HG03159 (cell line): Measurements from ENCODE around the gene CACNB4.
A peak's percentile ranks its signal among the peaks of the same experiment; 100 is the strongest.
"Not testable (repeated sequence)": the region's sequence is repeated elsewhere in the genome, so short reads cannot be mapped to it uniquely, and the experiment has no call there.

Source experiments
- ATAC-seq: cut with Tn5 transposase; IDR thresholded peaks from one replicate; pipeline ENCODE4 v1.9.1; 2021; ENCODE audit warnings: mild to moderate bottlenecking, moderate library complexity; ENCODE audit not compliant: unreplicated experiment

Gene CACNB4

DNA sequence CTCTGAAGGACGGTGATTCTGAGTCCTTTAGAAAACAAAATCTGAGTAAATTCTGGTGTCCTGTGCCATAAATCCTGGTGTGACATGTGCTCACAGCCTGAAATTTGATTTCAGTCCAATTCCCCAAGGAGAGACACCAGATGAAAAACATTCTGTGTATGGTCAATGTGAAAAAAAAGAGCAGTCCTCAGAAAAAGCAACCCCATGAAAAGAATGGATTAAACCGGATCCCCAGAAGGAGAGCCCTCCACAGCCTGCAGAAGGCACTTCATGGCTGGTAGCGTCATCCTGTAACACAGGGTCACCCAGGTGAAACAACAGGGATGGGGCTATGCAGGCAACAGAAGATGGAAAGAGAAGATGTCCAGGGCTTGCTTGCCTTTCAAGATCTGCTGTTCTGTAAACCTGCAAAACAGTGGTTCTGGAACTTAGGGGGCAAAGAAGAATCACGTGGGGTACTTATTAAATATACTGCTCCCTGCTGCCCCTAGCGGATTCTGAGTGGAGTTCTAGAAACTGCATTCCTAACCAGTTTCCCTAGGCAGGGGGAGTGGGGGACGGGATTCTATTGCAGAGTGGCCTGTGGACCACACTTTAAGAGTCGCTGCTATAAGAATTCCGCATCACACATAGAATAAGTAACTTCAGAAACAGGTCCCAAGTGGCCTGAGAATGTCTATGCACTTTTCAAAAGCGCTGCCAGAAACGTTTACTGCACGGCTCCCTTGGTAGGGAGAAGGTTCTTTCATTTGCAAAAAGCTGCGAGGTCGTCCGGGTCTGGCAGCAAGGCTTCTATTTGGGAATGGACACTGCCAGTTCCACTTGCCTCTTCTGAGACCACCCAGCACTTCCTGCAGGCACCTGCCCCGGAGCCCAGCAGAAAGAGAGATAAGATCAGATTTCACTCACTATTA lies 151.7 kb downstream of the CACNB4 start:
- peak; percentile 83 for ATAC-seq

DNA sequence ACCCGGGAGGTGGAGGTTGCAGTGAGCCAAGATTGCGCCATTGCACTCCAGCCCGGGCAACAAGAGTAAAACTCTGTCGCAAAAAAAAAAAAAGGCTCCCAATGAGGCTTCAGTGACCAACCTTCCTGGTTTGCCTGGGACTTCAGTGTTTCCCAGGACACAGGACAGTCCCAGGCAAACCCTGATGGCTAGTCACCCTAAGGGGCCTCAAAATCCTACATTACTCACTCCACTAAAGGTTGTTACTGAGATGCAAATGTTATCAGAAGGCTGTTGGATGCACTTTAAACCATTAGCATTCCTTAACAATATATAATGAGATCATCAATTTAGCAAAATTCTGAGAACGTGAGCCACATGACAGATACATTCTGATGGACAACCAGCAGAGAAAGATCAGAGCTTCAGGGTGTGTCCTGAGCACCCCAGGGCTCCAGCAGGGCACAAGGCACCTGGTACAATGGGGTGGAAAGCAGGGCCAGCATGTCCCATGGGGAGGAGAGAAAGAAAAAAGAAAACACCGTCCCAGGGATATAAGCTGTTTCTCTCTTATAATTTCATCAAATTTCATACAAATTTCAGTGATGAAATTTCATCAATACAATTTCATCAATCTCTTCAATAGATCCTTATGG lies 152.5 kb downstream of the CACNB4 start:
- ATAC-seq = no peak

DNA sequence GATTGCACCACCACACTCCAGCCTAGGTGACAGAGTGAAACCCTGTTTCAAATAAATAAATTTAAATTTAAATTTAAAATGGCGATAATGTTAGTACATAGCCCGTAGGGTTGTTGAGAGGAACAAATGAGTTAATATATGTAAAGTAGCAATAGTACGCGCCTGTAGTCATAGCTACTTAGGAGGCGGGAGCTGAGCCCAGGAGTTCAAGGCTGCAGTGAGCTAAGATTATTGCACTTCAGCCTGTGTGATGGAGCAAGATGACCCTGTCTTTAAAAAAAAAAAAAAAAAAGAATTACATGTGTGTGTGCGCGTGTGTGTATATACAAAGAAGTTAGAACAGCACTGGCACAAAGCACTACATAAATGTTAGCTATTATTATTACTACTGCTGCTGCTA lies 153.2 kb downstream of the CACNB4 start:
- ATAC-seq = no peak

DNA sequence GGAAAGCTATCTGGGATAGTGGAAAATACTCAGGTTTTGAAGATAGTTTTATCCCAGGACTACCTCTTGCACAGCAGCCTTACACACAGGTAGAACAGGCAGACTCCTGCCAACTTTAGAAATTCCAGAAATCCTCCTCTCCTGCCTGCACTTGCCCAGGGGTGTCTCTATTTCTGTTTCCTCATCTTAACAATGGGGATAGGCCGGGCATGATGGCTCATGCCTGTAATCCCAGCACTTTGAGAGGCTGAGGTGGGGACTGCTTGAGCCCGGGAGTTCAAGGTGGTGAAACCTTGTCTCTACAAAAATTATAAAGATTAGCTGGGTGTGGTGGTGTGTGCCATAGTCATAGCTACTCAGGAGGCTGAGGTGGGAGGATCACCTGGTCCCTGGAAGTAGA lies 153.7 kb downstream of the CACNB4 start:
- no peak for ATAC-seq

DNA sequence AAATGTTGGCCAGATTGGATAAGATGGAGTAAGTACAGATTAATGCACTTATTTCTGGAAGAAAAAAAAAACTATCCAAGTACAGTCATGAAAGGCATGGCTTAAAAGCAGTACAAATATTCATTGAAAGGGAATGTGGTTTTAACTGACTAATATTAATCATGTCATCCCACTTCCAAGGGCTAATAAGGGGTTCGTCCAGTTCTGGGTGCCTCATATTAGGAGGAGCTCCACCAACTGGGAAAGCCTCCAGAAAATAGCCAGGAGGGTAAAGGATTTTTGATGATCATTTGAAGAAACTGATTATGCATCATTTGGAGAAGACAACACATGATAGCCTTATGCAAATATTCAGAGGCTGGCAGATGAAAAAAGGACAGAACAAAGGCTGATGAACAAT lies 155.4 kb downstream of the CACNB4 start:
- ATAC-seq = no peak

DNA sequence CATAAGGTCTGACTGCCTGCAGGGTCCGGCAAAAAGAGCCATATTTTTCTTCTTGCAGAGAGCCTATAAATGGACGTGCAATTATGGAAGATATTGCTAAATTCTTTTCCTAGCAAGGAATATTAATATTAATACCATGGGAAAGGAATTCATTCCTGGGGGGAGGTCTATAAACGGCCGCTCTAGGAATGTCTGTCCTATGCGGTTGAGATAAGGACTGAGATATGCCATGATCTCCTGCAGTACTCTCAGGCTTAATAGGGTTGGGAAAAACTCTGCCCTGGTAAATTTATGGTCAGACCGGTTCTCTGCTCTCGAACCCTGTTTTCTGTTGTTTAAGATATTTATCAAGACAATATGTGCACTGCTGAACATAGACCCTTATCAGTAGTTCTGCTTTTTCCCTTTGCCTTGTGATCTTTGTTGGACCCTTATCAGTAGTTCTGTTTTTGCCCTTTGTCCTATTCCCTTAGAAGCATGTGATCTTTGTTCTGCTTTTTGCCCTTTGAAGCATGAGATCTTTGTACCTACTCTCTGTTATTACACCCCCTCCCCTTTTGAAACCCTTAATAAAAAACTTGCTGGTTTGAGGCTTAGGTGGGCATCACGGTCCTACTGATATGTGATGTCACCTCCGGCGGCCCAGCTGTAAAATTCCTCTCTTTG lies 156.2 kb downstream of the CACNB4 start:
- not testable (repeated sequence) for ATAC-seq

DNA sequence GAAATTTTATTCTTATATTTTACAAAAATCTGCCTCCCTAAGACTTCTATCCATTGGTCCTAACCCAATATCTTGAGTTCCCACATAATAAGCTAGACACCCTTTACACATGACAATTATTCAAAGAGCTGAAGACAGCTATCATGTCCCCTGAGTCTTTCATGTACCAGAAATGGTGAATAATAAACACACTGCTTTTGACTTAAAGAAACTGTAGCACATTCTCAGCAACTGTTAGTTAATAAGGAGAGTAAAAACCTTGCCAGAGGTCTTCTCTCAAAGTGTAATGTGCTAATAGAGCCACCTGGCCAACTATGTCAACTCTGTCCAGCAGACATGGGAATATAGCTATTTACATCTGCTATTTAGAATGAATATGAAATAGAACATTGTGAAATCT lies 160.9 kb downstream of the CACNB4 start:
- no peak for ATAC-seq

DNA sequence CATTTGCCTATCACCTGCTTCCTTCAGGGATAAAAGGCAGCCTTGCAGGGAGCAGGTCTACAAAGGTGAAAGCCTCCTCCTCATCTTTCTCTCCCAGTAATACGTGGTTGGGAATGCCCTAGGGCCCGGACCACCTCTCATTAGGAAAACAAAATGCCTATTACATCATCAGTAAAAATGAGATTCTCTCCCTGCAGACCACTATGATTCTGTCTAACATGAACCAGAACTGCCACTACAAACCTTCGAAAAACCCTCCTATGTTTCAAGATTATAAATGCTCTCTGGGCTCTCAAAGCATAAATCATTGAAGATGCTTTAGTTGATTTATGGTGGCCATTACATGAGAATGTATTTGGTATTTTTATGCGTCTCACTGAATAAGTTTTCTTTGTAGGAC lies 162.2 kb downstream of the CACNB4 start:
- no peak for ATAC-seq

DNA sequence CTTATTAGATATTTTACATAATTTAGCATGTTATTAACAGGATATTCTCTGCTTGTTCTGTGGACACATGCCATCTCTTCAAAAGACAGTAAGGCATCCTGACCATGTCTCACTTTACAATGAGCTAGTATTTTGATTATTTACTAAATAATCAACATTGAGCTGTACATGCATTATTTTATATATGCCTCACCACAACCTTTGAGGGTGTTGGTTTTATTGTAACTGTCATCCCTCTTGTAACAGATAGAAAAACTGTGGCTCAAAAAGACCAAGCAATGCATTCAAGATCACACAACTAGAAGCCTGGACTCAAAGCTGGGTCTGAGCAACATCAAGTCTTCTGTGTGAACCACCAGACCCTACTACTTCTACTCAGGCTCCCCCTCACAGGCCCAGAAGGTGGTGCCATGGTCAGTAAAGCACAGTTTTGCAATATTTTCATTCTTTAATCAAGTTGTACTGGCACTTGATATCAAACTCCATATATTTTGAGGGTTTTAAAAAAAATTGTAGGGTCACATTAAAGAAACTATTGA lies 165.5 kb downstream of the CACNB4 start:
- no peak for ATAC-seq

DNA sequence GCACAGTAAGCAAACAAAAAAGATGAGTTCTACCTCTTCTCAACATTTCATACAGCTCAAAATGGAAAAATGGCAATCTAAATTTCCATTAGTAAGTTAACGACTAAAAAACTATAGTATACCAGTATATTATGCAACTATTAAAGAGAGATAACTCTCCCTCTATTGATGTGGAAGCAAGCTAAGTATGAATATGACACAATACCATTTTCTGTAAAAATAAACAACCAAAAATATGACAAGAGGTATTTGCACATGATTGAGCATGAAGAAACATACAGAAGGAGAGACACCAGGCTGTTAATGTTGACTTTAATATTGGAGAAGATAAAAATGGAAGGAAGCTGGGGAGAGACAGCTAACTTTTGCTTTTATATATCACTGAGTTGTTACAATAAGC lies 167.1 kb downstream of the CACNB4 start:
- ATAC-seq = no peak

DNA sequence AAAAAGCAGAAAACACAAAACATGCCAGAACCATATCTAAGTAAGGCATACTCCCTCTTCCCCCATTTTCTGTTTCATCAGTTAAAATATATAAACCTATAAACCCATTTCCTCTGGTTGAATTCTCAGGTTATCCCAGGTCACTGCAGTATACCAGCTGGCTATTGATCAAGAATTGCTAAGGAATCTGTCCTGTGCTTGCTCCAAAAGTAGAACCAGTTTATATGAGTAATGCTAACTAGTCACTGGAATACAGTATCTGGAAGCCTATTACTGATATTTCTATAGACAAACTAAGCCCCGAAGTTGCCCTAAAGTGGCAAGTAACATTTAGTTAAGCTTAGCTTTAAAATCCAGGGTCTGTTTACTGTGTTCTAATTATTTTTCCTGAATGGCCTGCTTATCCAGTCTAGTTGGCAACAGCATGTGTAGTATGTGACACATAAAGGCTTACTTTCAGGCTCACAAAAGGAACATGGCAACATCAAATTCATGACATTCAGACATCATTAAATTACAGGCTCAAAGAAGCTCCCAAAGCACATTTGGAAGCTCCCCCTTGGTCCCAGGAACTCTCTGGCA lies 167.7 kb downstream of the CACNB4 start:
- no peak for ATAC-seq

DNA sequence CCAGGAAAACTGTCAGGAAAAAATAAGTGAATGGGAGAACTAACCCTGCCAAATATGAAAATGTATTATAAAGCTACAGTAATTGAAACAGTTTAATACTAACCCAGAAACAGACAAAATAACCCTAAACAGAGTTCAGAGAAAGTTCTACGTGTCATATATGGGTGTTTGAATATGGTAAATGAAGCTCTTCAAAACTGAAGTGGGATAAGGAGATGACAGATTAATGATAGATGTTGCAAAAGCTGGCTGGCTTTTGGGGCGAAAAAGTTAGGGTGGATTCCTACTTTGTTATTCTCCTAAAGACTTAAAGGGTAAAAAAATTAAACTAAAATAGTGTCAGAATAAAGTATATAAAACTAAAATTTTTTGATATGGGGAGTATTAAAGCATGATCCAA lies 168.8 kb downstream of the CACNB4 start:
- ATAC-seq = no peak

DNA sequence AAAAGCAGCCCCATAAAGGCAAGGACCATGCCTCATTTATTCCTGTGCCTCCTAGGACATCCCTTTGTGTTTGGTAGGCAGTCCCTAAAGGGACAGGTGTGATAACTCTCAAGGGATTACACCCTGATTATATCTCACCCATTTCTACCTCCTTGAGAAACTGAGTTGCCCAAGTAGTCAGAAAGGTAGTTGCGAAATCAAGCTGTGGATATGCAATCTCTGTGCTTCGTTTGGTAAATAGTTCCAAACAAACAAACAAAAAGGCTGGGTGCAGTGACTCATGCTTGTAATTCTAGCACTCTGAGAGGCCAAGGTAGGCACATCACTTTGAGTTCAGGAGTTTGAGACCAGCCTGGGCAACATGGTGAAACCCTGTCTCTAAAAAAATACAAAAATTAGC lies 170.5 kb downstream of the CACNB4 start:
- no peak for ATAC-seq

DNA sequence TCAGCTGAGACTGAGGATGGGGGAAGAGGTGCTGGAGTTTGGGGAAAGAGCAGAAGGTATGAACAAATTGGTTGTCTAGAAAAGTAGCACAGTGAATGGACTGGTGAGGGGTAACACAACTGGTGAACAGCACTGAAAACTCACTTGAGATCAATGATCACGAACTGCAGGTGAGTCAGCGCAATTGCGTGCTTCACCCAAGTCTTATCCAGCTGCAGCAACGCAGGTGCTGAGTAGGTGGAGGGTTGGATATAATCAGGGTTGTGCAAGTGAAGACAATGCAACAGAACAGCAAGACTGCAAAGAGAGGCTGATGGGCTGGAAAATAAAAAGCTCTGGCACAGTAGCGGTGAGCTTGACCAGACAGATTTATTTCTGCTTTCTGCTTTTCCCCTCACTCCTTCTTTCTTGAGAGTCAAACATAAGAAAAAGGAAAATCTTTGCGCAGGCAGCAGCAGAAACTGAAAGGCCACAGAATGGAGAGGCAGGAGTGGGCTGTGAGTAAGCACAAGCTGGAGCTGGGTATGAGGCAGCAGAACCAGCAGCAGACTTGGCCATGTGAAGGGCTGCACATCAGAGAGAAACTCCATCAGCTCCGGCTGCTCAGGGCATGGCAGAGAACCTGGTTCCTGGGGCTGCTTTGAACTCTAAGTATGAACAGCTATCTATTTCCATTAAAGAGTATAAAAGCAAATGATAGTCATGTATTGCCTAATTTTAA lies 171.2 kb downstream of the CACNB4 start:
- ATAC-seq = no peak

DNA sequence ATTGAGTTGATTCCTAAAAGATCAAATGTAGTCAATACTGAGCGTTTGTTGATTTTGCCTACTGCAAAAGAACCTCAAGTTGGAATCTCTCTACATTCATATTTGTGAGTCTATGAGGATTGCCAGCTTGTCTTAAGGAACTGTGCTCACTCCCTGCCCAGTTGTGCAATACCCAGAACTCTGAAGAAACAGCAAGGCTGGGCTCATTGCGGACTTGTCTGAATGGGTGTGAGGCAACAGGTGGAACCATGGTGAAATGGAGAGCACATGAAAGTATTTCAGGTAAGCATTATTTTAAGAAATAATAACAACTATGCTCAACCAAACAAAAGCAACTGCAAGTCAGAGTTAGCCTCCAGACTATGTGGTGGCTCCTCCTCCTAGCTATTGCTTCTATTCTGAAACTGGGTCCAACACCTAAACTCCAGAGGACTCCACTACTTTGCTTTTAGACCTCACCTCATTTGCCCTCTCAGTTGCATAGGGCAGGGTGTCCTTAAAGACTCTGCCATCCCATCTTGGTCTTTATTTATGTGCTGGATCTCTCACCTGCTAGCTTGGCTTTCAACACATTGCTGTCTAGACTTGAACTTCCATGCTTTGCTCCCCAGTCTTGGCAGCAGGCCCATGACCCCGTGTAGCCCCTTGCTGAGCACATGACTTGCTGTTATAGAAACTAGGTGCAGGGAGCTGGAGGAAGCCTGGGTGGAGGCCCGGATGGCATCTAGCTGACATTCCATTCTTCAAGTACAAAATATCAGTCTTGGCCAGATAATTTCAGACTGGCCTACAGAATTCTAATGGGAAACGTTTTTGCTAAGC lies 175.8 kb downstream of the CACNB4 start:
- no peak for ATAC-seq

DNA sequence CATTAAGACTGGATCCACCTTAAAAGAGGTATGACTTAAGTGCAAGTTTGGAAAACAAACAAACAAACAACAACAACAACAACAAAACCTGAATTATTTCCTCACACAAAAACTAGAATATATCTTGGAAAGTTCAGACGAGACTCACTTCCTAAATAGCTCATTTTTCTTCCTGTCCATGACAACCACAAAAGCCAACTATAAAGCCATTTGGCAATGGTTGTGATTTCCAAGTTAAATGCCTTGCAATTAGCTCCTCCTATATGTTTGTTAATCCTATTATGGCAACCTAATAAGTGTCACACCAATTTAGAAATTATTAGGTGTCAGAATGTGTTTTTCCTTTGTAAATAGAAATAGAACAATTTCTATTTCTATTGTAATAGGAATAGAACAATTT lies 179.1 kb downstream of the CACNB4 start:
- no peak for ATAC-seq

DNA sequence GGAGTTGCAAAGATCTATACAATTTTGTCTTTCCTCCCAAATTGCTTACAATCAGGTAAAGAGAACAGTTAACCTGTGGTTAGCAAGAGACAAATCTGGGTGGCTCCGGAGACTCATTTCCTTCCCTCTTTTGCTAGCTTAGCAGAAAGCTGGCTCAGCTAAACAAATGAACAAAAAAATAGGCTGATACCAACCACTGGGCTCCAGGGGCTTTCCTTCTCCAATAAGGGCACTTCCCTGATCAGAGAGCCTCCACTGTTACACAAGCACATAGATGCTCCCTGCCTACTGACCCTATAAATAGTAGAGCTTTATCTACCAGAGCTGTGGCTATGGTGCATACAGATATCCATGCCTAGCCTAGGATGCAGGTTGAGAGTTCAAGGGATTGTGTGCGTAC lies 180.5 kb downstream of the CACNB4 start:
- no peak for ATAC-seq

DNA sequence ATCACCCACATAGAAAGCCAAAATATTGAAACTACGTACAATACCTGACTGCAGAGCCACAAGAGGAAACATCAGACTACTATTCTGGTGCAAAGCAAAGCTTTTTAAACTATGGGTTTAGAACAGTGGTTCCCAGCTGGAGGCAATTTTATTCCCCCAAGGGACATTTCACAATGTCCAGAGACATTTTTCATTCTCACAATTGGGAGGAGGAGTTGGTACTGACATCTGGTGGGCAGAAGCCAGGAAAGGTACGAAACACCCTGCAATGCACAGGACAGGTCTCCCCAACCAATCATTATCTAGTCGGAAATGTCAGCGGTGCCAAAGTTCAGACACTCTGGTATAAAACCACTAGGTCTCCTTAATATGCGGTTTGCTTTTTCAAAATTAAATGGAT lies 182.2 kb downstream of the CACNB4 start:
- ATAC-seq = no peak

DNA sequence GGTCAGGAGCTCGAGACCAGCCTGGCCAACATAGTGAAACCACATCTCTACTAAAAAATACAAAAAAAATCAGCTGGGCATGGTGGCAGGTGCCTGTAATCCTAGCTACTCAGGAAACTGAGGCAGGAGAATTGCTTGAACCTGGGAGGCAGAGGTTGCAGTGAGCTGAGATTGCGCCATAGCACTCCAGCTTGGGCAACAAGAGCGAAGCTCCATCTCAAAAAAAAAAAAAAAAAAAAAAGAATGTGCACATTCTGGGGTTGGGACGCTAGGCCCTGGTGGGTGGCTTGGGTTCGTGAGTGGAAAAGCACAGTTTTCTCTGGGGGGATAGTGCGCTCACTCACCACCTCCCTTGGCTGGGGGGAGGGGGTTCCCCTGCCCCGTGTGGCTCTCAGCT lies 183.2 kb downstream of the CACNB4 start:
- not testable (repeated sequence) for ATAC-seq
